Mesothelial cell of epicardium (in vitro differentiated cells): ENCODE data around the gene SPIRE1. TPM values are rescaled to one million over a fixed set of nuclear protein-coding genes. Genes with fewer than 3 reads are reported as not detected.
"Not testable (repeated sequence)": the region's sequence is repeated elsewhere in the genome, so short reads cannot be mapped to it uniquely, and the experiment has no call there.

Source experiments
- DNase-seq, 2 experiments: peaks; one replicate each; pipeline ENCODE4 v3.0.0; 2021; ENCODE audit warnings: low spot score in 2 of 2; ENCODE audit not compliant: unreplicated experiment in 2 of 2
- H3K27ac Mint-ChIP-seq: 2 replicates; pipeline ENCODE4 v1.8.0; 2021; ENCODE audit warnings: mixed read lengths
- H3K27me3 Mint-ChIP-seq: 2 replicates; pipeline ENCODE4 v1.8.0; 2021; ENCODE audit warnings: low read depth, mixed read lengths
- H3K36me3 Mint-ChIP-seq: 2 replicates; pipeline ENCODE4 v1.8.0; 2021; ENCODE audit warnings: mixed read lengths
- H3K4me1 Mint-ChIP-seq: 2 replicates; pipeline ENCODE4 v1.8.0; 2021; ENCODE audit warnings: mixed read lengths
- H3K4me3 Mint-ChIP-seq: 2 replicates; pipeline ENCODE4 v1.8.0; 2021; ENCODE audit warnings: mild to moderate bottlenecking, moderate library complexity, mixed read lengths
- H3K9me3 Mint-ChIP-seq: 2 replicates; pipeline ENCODE4 v1.8.0; 2021; ENCODE audit warnings: mixed read lengths
- CTCF ChIP-seq: fragments of 200-600 bp; sonication (generic); IDR thresholded peaks from one replicate; pipeline ENCODE4 v1.5.0; 2021; ENCODE audit warnings: antibody characterized with exemption; ENCODE audit not compliant: unreplicated experiment
- total RNA-seq: library from RNA; stranded (reverse); gene quantifications from 3 replicates; pipeline ENCODE4 v1.2.1, GENCODE V29; 2021

The SPIRE1 gene
- total RNA-seq, 1 donor from 2014 or later, result 24.2 TPM

GRCh38 chr18:12654971-12655370 lies 2.9 kb downstream of the SPIRE1 start:
- H3K27ac Mint-ChIP-seq, result peak overlapping the region; percentile 41
- DNase-seq, result no peak
- no peaks in the 10 kb centered on the region for H3K9me3 Mint-ChIP-seq
- peaks cover 5% of the 10 kb centered on the region for H3K27me3 Mint-ChIP-seq
- H3K4me3 Mint-ChIP-seq, result peak overlapping the region; percentile 32
- no peaks in the 10 kb centered on the region for H3K36me3 Mint-ChIP-seq
- H3K4me1 Mint-ChIP-seq, result peaks cover 39% of the 10 kb centered on the region
- no peak for TF ChIP-seq CTCF

- no peak for TF ChIP-seq CTCF
- Mint-ChIP-seq H3K27me3 (peaks cover 5% of the 10 kb centered on the region), H3K9me3 (no peaks in the 10 kb centered on the region), H3K4me1 (peaks cover 30% of the 10 kb centered on the region), H3K27ac (no peak overlapping the region), H3K36me3 (no peaks in the 10 kb centered on the region), H3K4me3 (no peak overlapping the region)
- no peak for DNase-seq
Measured at GRCh38 chr18:12652861-12653401, 5.0 kb downstream of the SPIRE1 start.

GRCh38 chr18:12651651-12652050 lies 6.3 kb downstream of the SPIRE1 start:
- Mint-ChIP-seq H3K4me3 (no peak overlapping the region), H3K27me3 (peaks cover 5% of the 10 kb centered on the region), H3K9me3 (no peaks in the 10 kb centered on the region), H3K36me3 (peaks cover 1% of the 10 kb centered on the region), H3K4me1 (peaks cover 28% of the 10 kb centered on the region), H3K27ac (no peak overlapping the region)
- DNase-seq, result no peak
- no peak for TF ChIP-seq CTCF

GRCh38 chr18:12647773-12648172 lies 10.1 kb downstream of the SPIRE1 start:
- Mint-ChIP-seq H3K4me3 (no peak overlapping the region), H3K36me3 (peaks cover 1% of the 10 kb centered on the region), H3K27ac (no peak overlapping the region), H3K4me1 (peaks cover 27% of the 10 kb centered on the region), H3K9me3 (no peaks in the 10 kb centered on the region), H3K27me3 (no peaks in the 10 kb centered on the region)
- TF ChIP-seq CTCF, result no peak
- DNase-seq, result no peak

- TF ChIP-seq CTCF, result no peak
- no peaks in the 10 kb centered on the region for H3K27me3 Mint-ChIP-seq
- DNase-seq, result no peak
- no peaks in the 10 kb centered on the region for H3K9me3 Mint-ChIP-seq
- peak overlapping the region; percentile 5 for H3K27ac Mint-ChIP-seq
- peaks cover 1% of the 10 kb centered on the region for H3K36me3 Mint-ChIP-seq
- H3K4me3 Mint-ChIP-seq, result no peak overlapping the region
- H3K4me1 Mint-ChIP-seq, result peaks cover 18% of the 10 kb centered on the region
Measured at GRCh38 chr18:12645751-12646203, 12.1 kb downstream of the SPIRE1 start.

GRCh38 chr18:12645254-12645653 lies 12.7 kb downstream of the SPIRE1 start:
- no peaks in the 10 kb centered on the region for H3K27me3 Mint-ChIP-seq
- H3K9me3 Mint-ChIP-seq, result no peaks in the 10 kb centered on the region
- no peak overlapping the region for H3K4me3 Mint-ChIP-seq
- DNase-seq, result no peak
- no peak for TF ChIP-seq CTCF
- peak overlapping the region; percentile 5 for H3K27ac Mint-ChIP-seq
- peaks cover 1% of the 10 kb centered on the region for H3K36me3 Mint-ChIP-seq
- H3K4me1 Mint-ChIP-seq, result peaks cover 22% of the 10 kb centered on the region

- H3K27me3 Mint-ChIP-seq, H3K4me3 Mint-ChIP-seq, H3K27ac Mint-ChIP-seq, H3K36me3 Mint-ChIP-seq, H3K9me3 Mint-ChIP-seq, DNase-seq: not testable (repeated sequence)
- peaks cover 23% of the 10 kb centered on the region for H3K4me1 Mint-ChIP-seq
Measured at GRCh38 chr18:12643756-12644155, 14.2 kb downstream of the SPIRE1 start.
